HG03460 (cell line): ENCODE measurements around the gene SNX15.
A peak's percentile ranks its signal among the peaks of the same experiment; 100 is the strongest.
"Not testable (repeated sequence)": the region's sequence is repeated elsewhere in the genome, so short reads cannot be mapped to it uniquely, and the experiment has no call there.

Experiments
- ATAC-seq: cut with Tn5 transposase; IDR thresholded peaks from one replicate; pipeline ENCODE4 v1.9.1; 2021; ENCODE audit not compliant: unreplicated experiment

The SNX15 gene

GRCh38 chr11:65014726-65015227 lies 12.5 kb upstream of the SNX15 start:
- ATAC-seq = no peak

DNA sequence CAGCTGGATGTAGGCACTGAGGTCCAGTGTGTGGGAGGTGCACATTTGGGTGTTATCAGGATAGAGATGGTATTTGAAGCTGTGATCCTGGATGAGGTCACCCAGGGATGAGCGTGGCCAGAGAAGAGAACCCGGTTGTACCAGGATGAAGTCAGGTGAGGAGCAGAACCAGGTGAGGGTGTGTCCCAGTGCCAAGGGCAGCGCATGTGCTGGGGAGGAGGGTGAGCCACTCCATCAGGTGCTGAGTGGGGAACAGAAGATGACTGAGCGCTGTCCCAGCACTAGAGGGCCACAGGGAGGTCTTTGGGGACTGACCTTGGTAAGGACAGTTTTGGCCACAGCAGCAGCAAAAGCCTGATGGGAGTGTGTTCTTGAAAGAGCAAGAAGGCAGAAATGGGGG lies 10.5 kb upstream of the SNX15 start:
- ATAC-seq = no peak

DNA sequence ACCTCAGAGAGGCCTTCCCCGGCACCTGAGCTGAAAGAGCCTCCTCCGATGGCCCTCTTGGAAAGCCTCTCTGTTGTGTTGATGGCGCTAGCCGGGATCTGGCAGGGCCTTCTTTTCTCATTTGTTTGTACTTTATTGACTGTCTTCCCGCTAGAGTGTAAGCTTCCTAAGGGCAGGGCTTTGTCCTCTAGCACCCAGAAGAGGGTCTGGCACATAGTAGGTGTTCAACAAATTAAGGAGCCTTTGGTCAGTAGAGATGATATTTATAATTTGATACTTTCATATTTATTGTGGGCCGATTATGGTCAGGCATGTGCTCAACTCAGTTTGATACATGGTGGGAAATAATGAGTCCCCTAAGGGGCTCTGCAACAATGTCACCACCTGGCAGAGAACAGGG lies 9.3 kb upstream of the SNX15 start:
- ATAC-seq = no peak

DNA sequence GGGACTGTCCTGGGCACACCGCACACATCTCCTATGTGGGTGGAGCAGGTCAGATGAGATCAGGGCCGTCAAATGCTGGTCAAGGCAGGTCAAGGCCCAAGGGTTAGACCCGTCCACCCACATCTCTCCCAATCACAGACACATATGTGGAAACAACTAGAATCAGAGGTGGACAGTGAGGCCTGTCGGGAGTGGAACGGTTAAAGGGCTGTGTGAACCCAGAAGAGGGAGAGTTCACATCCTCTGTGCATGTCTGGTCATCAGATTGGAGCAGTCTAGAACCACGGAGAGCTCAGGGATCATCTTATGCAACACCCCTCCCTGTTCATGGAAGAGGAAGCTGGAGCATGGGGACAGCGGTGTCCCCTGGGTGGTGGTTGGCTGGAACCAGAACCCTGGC lies 7.4 kb upstream of the SNX15 start:
- no peak for ATAC-seq

- no peak for ATAC-seq
These were observed 6.2 kb upstream of the SNX15 start for GRCh38 chr11:65021003-65021402.

GRCh38 chr11:65021509-65021908 lies 5.7 kb upstream of the SNX15 start:
- ATAC-seq = no peak

DNA sequence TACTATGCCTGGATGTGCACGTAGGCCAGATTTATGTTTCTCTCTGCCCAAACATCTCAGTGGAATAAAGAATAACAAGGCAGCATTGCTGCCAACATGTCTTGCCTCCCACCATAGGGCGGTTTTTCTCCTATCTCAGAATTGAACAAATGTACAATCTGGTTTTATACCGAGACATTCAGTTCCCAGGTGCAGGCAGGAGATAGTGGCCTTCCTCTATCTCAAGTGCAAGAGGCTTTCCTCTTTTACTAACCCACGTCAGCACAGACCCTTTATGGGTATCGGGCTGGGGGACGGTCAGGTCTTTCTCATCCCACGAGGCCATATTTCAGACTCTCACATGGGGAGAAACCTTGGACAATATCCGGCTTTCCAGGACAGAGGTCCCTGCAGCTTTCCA lies 3.7 kb upstream of the SNX15 start:
- ATAC-seq = not testable (repeated sequence)

DNA sequence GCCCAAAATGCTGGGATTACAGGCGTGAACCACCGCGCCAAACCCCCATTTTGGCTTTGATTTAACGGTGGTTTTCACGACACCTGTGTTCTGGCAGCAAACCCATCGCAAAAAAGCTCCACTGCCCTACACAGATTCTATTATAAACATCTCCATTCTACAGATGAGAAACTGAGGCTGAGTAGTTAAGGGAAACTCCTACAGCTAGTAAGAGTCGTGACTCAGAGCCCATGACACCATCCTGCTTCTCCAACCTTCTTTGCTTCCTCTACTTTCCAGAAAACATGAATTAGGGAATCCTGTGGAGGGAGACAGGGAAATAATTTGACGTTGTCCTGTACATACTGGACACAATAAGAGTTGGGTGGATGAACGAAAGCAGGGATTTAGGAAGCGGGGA lies 429 bp upstream of the SNX15 start:
- ATAC-seq = no peak

DNA sequence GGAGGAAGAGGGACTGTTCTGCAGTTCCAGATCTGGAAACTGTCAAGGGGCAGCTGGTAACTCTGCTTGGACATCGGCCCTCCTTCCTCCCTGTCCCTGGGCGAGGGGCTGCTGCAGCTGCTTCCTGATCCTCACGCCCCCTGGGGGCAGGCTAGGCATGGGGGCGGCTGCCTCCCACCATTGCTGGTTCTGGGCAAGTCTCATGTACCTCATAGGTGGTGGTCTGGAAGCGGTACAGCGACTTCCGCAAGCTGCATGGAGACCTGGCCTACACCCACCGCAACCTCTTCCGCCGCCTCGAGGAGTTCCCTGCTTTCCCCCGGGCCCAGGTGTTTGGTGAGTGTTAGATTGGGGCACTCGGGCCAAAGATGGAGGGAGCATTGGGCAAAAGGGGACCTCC lies 5.0 kb downstream of the SNX15 start:
- ATAC-seq = no peak

DNA sequence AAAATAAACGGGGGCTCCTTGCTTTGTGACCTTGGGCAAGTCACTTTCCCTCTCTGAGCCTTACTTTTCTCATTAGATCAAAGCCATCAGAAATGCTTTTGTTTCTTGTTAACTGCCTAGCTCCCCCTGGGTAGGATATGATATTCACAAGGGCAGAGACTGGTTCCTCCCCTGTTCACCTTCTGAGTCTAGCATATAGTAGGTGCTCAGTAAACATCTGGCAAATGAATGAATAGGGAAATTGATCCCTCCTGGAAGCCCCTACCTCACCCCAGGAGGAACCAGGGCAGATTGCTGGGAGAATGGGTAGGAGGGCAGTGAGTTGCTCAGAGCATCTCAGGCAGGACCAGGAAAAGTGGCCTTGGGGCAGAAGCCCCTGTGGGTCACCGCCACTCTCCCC lies 7.2 kb downstream of the SNX15 start:
- ATAC-seq = no peak

DNA sequence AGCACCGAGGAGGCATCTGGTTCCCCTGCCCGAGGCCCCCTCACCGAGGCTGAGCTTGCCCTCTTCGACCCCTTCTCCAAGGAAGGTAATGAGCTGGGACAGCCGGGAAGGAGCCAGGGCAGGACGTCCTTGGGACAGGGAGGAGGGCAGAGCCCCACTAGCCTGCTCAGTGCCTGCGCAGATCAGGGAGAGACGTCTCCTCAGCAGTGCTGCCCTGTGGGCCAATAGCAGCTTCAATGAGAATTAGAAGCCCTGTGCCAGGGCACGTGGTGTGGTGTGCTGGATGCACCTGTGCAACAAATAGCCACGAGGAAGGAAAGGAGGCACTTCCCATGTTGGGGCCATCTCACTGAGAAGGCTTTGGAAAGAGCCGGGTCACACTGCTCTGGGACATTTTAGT lies 8.3 kb downstream of the SNX15 start:
- no peak for ATAC-seq

DNA sequence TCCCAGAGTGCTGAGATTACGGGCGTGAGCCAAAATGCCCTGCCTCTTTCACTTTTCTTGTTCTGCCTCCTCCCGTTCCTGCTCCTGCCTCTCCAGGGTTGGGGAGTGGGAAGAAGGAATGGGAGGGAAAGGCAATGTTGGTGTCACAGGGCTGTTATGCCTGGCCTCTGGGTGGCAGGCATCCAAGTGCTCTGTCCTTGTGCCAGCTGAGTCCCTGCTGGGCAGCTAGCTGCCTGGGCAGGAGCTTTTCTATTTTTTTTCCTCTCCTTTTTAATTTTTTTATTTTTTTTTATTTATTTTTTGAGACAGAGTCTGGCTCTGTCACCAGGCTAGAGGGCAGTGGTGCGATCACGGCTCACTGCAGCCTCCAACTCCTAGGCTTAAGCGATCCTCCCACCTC lies 9.7 kb downstream of the SNX15 start:
- no peak for ATAC-seq

GRCh38 chr11:65040520-65040846 lies 13.2 kb downstream of the SNX15 start:
- ATAC-seq = no peak

- peak; percentile 84 for ATAC-seq
These were observed 13.8 kb downstream of the SNX15 start, which contains the start of gene SAC3D1 for GRCh38 chr11:65040847-65041622. Gene SAC3D1 (plus strand): TSS chr11:65041210. CDS start chr11:65041293, 83 bp downstream.

DNA sequence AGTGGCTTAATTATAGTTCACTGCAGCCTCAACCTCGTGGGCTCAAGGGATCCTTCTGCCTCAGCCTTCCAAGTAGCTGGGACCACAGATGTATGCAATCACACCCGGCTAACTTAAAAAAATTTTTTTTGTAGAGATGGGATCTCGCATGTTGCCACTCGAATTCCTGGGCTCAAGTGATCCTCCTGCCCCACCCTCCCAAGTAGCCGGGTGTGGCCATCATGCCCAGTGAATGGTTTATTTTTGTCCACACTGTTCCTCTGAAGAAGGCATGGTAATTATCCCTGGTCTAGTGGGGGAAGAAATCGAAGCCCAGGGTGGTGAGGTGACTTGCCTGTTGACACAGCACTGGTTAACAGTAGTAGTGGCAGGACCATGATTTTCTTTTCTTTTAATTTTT lies 15.7 kb downstream of the SNX15 start:
- no peak for ATAC-seq

DNA sequence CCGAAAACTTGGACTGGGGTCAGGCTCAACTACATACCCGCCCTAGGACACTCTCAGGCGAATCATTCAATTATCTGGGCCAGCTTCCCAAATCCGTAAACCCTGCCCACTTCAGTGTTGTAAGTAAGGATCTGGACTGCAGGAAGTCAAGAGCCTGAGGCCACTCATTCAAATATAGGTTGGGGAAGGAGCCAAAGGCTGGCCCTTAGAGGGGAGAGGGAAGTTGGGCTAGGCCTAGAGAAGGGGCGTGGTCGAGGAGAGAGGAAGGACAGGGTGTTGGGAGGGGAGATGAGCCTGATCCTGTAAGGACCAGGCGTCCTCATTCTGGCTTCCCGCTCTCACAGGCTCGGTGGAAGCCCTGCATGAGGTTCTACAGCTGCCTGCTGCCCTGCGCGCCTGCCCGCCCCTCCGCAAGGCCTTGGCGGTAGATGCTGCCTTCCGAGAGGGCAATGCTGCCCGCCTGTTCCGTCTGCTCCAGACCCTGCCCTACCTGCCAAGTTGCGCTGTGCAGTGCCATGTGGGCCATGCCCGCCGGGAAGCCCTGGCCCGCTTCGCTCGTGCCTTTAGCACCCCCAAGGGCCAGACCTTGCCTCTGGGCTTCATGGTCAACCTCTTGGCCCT lies 16.8 kb downstream of the SNX15 start:
- ATAC-seq = no peak

DNA sequence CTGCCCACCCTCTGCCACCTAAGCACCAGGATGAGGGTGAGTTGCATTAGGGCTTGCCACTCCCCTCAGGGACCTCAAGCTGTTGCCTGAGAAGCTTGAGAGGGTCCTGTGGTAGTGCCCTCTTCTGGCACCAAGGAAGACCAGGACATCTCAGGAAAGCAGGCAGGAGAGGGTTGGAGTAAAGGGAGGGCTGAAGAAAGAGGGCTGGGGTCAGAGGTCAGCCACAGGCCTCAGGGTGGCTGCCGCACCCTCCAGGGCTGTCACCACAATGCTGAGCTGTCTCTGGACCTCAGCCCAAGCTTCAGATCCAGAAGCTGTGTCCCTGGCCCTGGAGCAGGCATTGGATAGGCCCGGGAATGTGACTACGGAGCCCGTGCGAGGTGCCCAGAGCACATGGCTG lies 17.8 kb downstream of the SNX15 start:
- ATAC-seq = no peak

- ATAC-seq = no peak
These were observed 18.5 kb downstream of the SNX15 start for GRCh38 chr11:65045728-65046127.

- no peak for ATAC-seq
These were observed 20.6 kb downstream of the SNX15 start for GRCh38 chr11:65047581-65048422.

DNA sequence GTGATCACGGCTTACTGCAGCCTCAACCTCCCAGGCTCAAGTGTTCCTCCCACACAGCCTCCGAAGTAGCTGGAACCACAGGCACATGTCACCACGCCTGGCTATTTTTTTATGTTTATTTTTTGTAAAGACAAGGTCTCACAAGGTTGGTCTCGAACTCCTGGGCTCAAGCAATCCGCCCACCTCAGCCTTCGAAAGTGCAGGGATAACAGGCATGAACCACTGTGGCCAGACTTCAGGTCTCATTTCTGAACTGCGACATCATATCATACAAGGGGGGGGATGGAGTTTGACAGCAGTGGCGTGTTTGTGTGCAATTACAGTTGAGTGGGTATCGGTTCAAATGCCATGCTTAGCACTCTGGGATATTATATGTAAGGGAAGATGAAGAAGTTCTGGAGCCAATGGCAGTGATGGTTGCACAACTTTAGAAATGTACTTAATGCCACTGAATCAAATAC lies 24.2 kb downstream of the SNX15 start:
- ATAC-seq = no peak

DNA sequence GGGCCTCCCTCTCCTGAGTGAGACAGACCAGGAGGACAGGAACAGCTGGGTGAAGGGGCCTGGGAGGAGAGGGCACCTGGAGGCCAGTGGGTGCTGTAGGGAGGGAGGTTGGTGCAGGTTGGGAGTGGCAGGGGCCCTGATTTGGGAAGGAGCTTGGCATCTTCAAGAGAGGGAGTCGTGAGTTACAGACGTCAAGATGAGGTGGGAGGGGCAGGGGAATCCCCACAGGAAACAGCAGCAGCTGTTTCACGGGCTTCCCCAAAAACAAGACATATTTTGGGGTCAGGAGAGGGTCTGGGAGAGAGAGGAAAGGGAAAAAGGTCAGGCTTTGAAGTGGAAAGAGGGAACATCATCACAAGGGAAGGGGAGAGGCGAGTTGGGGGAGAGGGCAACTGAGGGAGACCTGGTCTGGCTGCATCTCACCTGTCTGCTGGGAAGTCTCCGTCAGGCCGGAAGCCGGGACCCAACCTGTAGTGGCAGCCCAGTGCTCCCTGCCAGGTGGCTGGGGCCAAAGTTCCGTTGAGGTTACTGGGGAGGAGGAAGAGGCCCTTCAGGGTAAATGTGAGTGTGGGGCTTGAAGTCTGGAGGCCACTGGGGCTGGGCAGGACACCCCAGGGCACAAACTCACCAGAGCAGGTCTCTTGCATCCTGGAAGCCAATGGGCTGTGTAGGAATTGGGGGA lies 26.7 kb downstream of the SNX15 start:
- ATAC-seq = no peak
